Measurements from ENCODE around the gene NUTM1.
"Not testable (repeated sequence)": the region's sequence is repeated elsewhere in the genome, so short reads cannot be mapped to it uniquely, and the experiment has no call there.

NUTM1 gene

GRCh38 chr15:34338347-34338746, 4.8 kb upstream of the NUTM1 start:
- no peaks in the 10 kb centered on the region for H3K9me3 ChIP-seq (ENCODE audit: control insufficient read depth in 1 of 2, low read length in 2 of 2)
- H3K27me3 ChIP-seq (ENCODE audit: low read depth, low read length), result no peaks in the 10 kb centered on the region
- no peak overlapping the region for H3K27ac ChIP-seq (ENCODE audit: low read length)
- H3K4me1 ChIP-seq (ENCODE audit: control insufficient read depth in 1 of 2, insufficient read depth in 2 of 2, low read length in 2 of 2), result peaks cover 0 to 27% of the 10 kb centered on the region in 2 donors
- H3K36me3 ChIP-seq (ENCODE audit: control insufficient read depth in 1 of 2, insufficient read depth in 2 of 2, low read length in 2 of 2), result no peaks in the 10 kb centered on the region
- peak overlapping the region; percentile 92 to 100 for H3K4me3 ChIP-seq (ENCODE audit: low read depth in 1 of 2, low read length in 2 of 2)

- Histone ChIP-seq H3K36me3 (ENCODE audit: control insufficient read depth in 1 of 2, insufficient read depth in 2 of 2, low read length in 2 of 2) (no peaks in the 10 kb centered on the region), H3K27me3 (ENCODE audit: low read depth, low read length) (no peaks in the 10 kb centered on the region), H3K9me3 (ENCODE audit: control insufficient read depth in 1 of 2, low read length in 2 of 2) (no peaks in the 10 kb centered on the region), H3K4me3 (ENCODE audit: low read depth in 1 of 2, low read length in 2 of 2) (no peak overlapping the region), H3K4me1 (ENCODE audit: control insufficient read depth in 1 of 2, insufficient read depth in 2 of 2, low read length in 2 of 2) (peaks cover 0 to 27% of the 10 kb centered on the region in 2 donors), H3K27ac (ENCODE audit: low read length) (no peak overlapping the region)
These were observed 3.2 kb upstream of the NUTM1 start for GRCh38 chr15:34339946-34340345.

- Histone ChIP-seq H3K4me3 (ENCODE audit: low read depth in 1 of 2, low read length in 2 of 2) (peak overlapping the region; percentile 76 to 92), H3K4me1 (ENCODE audit: control insufficient read depth in 1 of 2, insufficient read depth in 2 of 2, low read length in 2 of 2) (peaks cover 0 to 17% of the 10 kb centered on the region in 2 donors), H3K36me3 (ENCODE audit: control insufficient read depth in 1 of 2, insufficient read depth in 2 of 2, low read length in 2 of 2) (no peaks in the 10 kb centered on the region), H3K27ac (ENCODE audit: low read length) (no peak overlapping the region), H3K9me3 (ENCODE audit: control insufficient read depth in 1 of 2, low read length in 2 of 2) (no peaks in the 10 kb centered on the region), H3K27me3 (ENCODE audit: low read depth, low read length) (no peaks in the 10 kb centered on the region)
These were observed 1.5 kb upstream of the NUTM1 start for GRCh38 chr15:34341381-34342212.

- H3K9me3 ChIP-seq (ENCODE audit: control insufficient read depth in 1 of 2, low read length in 2 of 2); H3K27me3 ChIP-seq (ENCODE audit: low read depth, low read length); H3K36me3 ChIP-seq (ENCODE audit: control insufficient read depth in 1 of 2, insufficient read depth in 2 of 2, low read length in 2 of 2): not testable (repeated sequence)
- H3K4me1 ChIP-seq (ENCODE audit: control insufficient read depth in 1 of 2, insufficient read depth in 2 of 2, low read length in 2 of 2), result peaks cover 0 to 11% of the 10 kb centered on the region in 2 donors
- peak overlapping the region; percentile 95 for H3K27ac ChIP-seq (ENCODE audit: low read length)
- H3K4me3 ChIP-seq (ENCODE audit: low read depth in 1 of 2, low read length in 2 of 2), result peak overlapping the region; percentile 76 to 92
These were observed 840 bp upstream of the NUTM1 start for GRCh38 chr15:34342213-34342736.

- no peaks in the 10 kb centered on the region for H3K4me1 ChIP-seq (ENCODE audit: control insufficient read depth in 1 of 2, insufficient read depth in 2 of 2, low read length in 2 of 2)
- H3K27me3 ChIP-seq (ENCODE audit: low read depth, low read length), result no peaks in the 10 kb centered on the region
- no peak overlapping the region for H3K4me3 ChIP-seq (ENCODE audit: low read depth in 1 of 2, low read length in 2 of 2)
- H3K9me3 ChIP-seq (ENCODE audit: control insufficient read depth in 1 of 2, low read length in 2 of 2), result no peaks in the 10 kb centered on the region
- no peak overlapping the region for H3K27ac ChIP-seq (ENCODE audit: low read length)
- H3K36me3 ChIP-seq (ENCODE audit: control insufficient read depth in 1 of 2, insufficient read depth in 2 of 2, low read length in 2 of 2), result no peaks in the 10 kb centered on the region
These were observed 5.0 kb downstream of the NUTM1 start for GRCh38 chr15:34347951-34348638.

GRCh38 chr15:34348735-34349300, 5.7 kb downstream of the NUTM1 start:
- H3K27ac ChIP-seq (ENCODE audit: low read length), result no peak overlapping the region
- no peaks in the 10 kb centered on the region for H3K27me3 ChIP-seq (ENCODE audit: low read depth, low read length)
- H3K4me1 ChIP-seq (ENCODE audit: control insufficient read depth in 1 of 2, insufficient read depth in 2 of 2, low read length in 2 of 2), result no peaks in the 10 kb centered on the region
- no peak overlapping the region for H3K4me3 ChIP-seq (ENCODE audit: low read depth in 1 of 2, low read length in 2 of 2)
- H3K9me3 ChIP-seq (ENCODE audit: control insufficient read depth in 1 of 2, low read length in 2 of 2), result no peaks in the 10 kb centered on the region
- no peaks in the 10 kb centered on the region for H3K36me3 ChIP-seq (ENCODE audit: control insufficient read depth in 1 of 2, insufficient read depth in 2 of 2, low read length in 2 of 2)

GRCh38 chr15:34349769-34350168, 6.7 kb downstream of the NUTM1 start:
- no peaks in the 10 kb centered on the region for H3K4me1 ChIP-seq (ENCODE audit: control insufficient read depth in 1 of 2, insufficient read depth in 2 of 2, low read length in 2 of 2)
- H3K27me3 ChIP-seq (ENCODE audit: low read depth, low read length), result no peaks in the 10 kb centered on the region
- no peak overlapping the region for H3K27ac ChIP-seq (ENCODE audit: low read length)
- H3K36me3 ChIP-seq (ENCODE audit: control insufficient read depth in 1 of 2, insufficient read depth in 2 of 2, low read length in 2 of 2), result peaks cover 0 to 5% of the 10 kb centered on the region in 2 donors
- no peak overlapping the region for H3K4me3 ChIP-seq (ENCODE audit: low read depth in 1 of 2, low read length in 2 of 2)
- H3K9me3 ChIP-seq (ENCODE audit: control insufficient read depth in 1 of 2, low read length in 2 of 2), result no peaks in the 10 kb centered on the region

- not testable (repeated sequence) for H3K4me3 ChIP-seq (ENCODE audit: low read depth in 1 of 2, low read length in 2 of 2); H3K9me3 ChIP-seq (ENCODE audit: control insufficient read depth in 1 of 2, low read length in 2 of 2); H3K27me3 ChIP-seq (ENCODE audit: low read depth, low read length); H3K27ac ChIP-seq (ENCODE audit: low read length); H3K4me1 ChIP-seq (ENCODE audit: control insufficient read depth in 1 of 2, insufficient read depth in 2 of 2, low read length in 2 of 2)
- peaks cover 10 to 14% of the 10 kb centered on the region in 2 donors for H3K36me3 ChIP-seq (ENCODE audit: control insufficient read depth in 1 of 2, insufficient read depth in 2 of 2, low read length in 2 of 2)
These were observed 9.9 kb downstream of the NUTM1 start for GRCh38 chr15:34352996-34353395.

- no peak overlapping the region for H3K27ac ChIP-seq (ENCODE audit: low read length)
- H3K4me3 ChIP-seq (ENCODE audit: low read depth in 1 of 2, low read length in 2 of 2), result no peak overlapping the region
- no peaks in the 10 kb centered on the region for H3K27me3 ChIP-seq (ENCODE audit: low read depth, low read length)
- H3K36me3 ChIP-seq (ENCODE audit: control insufficient read depth in 1 of 2, insufficient read depth in 2 of 2, low read length in 2 of 2), result peaks cover 11 to 16% of the 10 kb centered on the region in 2 donors
- H3K4me1 ChIP-seq (ENCODE audit: control insufficient read depth in 1 of 2, insufficient read depth in 2 of 2, low read length in 2 of 2), result no peaks in the 10 kb centered on the region
- no peaks in the 10 kb centered on the region for H3K9me3 ChIP-seq (ENCODE audit: control insufficient read depth in 1 of 2, low read length in 2 of 2)
These were observed 10.5 kb downstream of the NUTM1 start for GRCh38 chr15:34353627-34354026.

- H3K4me3 ChIP-seq (ENCODE audit: low read depth in 1 of 2, low read length in 2 of 2), result no peak overlapping the region
- H3K36me3 ChIP-seq (ENCODE audit: control insufficient read depth in 1 of 2, insufficient read depth in 2 of 2, low read length in 2 of 2), result peaks cover 11 to 16% of the 10 kb centered on the region in 2 donors
- H3K4me1 ChIP-seq (ENCODE audit: control insufficient read depth in 1 of 2, insufficient read depth in 2 of 2, low read length in 2 of 2), result no peaks in the 10 kb centered on the region
- H3K27me3 ChIP-seq (ENCODE audit: low read depth, low read length), result no peaks in the 10 kb centered on the region
- no peak overlapping the region for H3K27ac ChIP-seq (ENCODE audit: low read length)
- no peaks in the 10 kb centered on the region for H3K9me3 ChIP-seq (ENCODE audit: control insufficient read depth in 1 of 2, low read length in 2 of 2)
These were observed 11.2 kb downstream of the NUTM1 start for GRCh38 chr15:34354286-34354685.

GRCh38 chr15:34355241-34355640, 12.1 kb downstream of the NUTM1 start:
- Histone ChIP-seq H3K27me3 (ENCODE audit: low read depth, low read length) (no peaks in the 10 kb centered on the region), H3K36me3 (ENCODE audit: control insufficient read depth in 1 of 2, insufficient read depth in 2 of 2, low read length in 2 of 2) (peaks cover 11 to 26% of the 10 kb centered on the region in 2 donors), H3K4me3 (ENCODE audit: low read depth in 1 of 2, low read length in 2 of 2) (no peak overlapping the region), H3K27ac (ENCODE audit: low read length) (no peak overlapping the region), H3K4me1 (ENCODE audit: control insufficient read depth in 1 of 2, insufficient read depth in 2 of 2, low read length in 2 of 2) (no peaks in the 10 kb centered on the region), H3K9me3 (ENCODE audit: control insufficient read depth in 1 of 2, low read length in 2 of 2) (no peaks in the 10 kb centered on the region)
